PC-3 (cell line): ENCODE measurements around the gene PRKN. TPM values are rescaled to one million over a fixed set of nuclear protein-coding genes. Genes with fewer than 3 reads are reported as not detected.

Experiments used
- ATAC-seq: fragments of 200-7000 bp; cut with Tn5 transposase; 2 replicates; pipeline ENCODE4 v1.9.1; 2020; ENCODE audit warnings: mild to moderate bottlenecking, moderate library complexity
- BruUV-seq: library from RNA; stranded (reverse); fragments of 400-500 nt; replicated peaks from 2 replicates; lab custom pipeline; 2021; lab: Mats Ljungman, UMichigan
- CTCF ChIA-PET: fragments of 300-600 bp; sonication (Branson Sonifier 250); formaldehyde crosslinking; loops from one replicate; lab custom pipeline; 2022; ENCODE audit warnings: antibody characterized with exemption; lab: Charles Lee
- POLR2A ChIA-PET: fragments of 300-600 bp; sonication (Branson Sonifier 250); formaldehyde crosslinking; loops from one replicate; lab custom pipeline; 2022; ENCODE audit warnings: antibody characterized with exemption; ENCODE audit not compliant: unreplicated experiment; lab: Charles Lee
- DNase-seq: peaks from one replicate; pipeline ENCODE4 v3.0.0-alpha.2; 2015
- H2AFZ ChIP-seq: fragments of 300-600 bp; sonication (generic); 2 replicates; pipeline ENCODE4 v1.6.0; 2016; ENCODE audit warnings: antibody characterized with exemption, low read length
- H3F3A ChIP-seq: fragments of 300-600 bp; sonication (generic); one replicate; pipeline ENCODE4 v1.6.0; 2017; ENCODE audit warnings: antibody characterized with exemption, low read length, control low read depth, mild to moderate bottlenecking; ENCODE audit not compliant: unreplicated experiment
- H3K27ac ChIP-seq: fragments of 300-600 bp; sonication (generic); 2 replicates; pipeline ENCODE4 v1.5.1; 2016; ENCODE audit warnings: mild to moderate bottlenecking, low read length
- H3K27me3 ChIP-seq: fragments of 300-600 bp; sonication (generic); 2 replicates; pipeline ENCODE4 v1.6.1; 2016; ENCODE audit warnings: low read length, mixed read lengths
- H3K36me3 ChIP-seq: fragments of 300-600 bp; sonication (generic); 2 replicates; pipeline ENCODE4 v1.6.1; 2016; ENCODE audit warnings: low read depth, mixed run types, low read length, mixed read lengths
- H3K4me1 ChIP-seq: fragments of 300-600 bp; sonication (generic); 2 replicates; pipeline ENCODE4 v1.5.1; 2016; ENCODE audit warnings: low read length; ENCODE audit not compliant: insufficient read depth
- H3K4me2 ChIP-seq: fragments of 300-600 bp; sonication (generic); 2 replicates; pipeline ENCODE4 v1.6.0; 2016; ENCODE audit warnings: low read length
- H3K4me3 ChIP-seq: fragments of 300-600 bp; sonication (generic); 2 replicates; pipeline ENCODE4 v1.5.1; 2016; ENCODE audit warnings: mild to moderate bottlenecking, low read length, mixed read lengths
- H3K79me2 ChIP-seq: fragments of 300-600 bp; sonication (generic); 2 replicates; pipeline ENCODE4 v1.6.1; 2017; ENCODE audit warnings: low read length, mixed read lengths
- H3K9ac ChIP-seq: fragments of 300-600 bp; sonication (generic); 2 replicates; pipeline ENCODE4 v1.6.0; 2016; ENCODE audit warnings: mild to moderate bottlenecking, low read length
- H3K9me2 ChIP-seq: fragments of 300-600 bp; sonication (generic); replicated peaks from 2 replicates; pipeline ENCODE4 v1.6.1; 2016; ENCODE audit warnings: mixed run types, low read length, mixed read lengths
- H3K9me3 ChIP-seq: fragments of 300-600 bp; sonication (generic); 2 replicates; pipeline ENCODE4 v1.6.1; 2016; ENCODE audit warnings: low read length, mixed read lengths
- H4K20me1 ChIP-seq: fragments of 300-600 bp; sonication (generic); 2 replicates; pipeline ENCODE4 v1.6.1; 2016; ENCODE audit warnings: low read length, mixed read lengths
- EZH2 ChIP-seq: fragments of 300-600 bp; sonication (generic); IDR thresholded peaks from one replicate; pipeline ENCODE4 v1.6.1; 2017; ENCODE audit warnings: antibody characterized with exemption, mild to moderate bottlenecking, low read length; ENCODE audit not compliant: unreplicated experiment
- EZH2phosphoT487 ChIP-seq: fragments of 300-600 bp; sonication (generic); IDR thresholded peaks from 2 replicates; pipeline ENCODE4 v1.6.1; 2018; ENCODE audit warnings: mild to moderate bottlenecking, antibody characterized with exemption, low read length, borderline replicate concordance
- intact Hi-C: fragments of 100-400 bp; cut with micrococcal nuclease; formaldehyde crosslinking; loops from 2 replicates; pipeline ENCODE4 v1.9.0; 2023
- total RNA-seq: library from RNA; depleted of rRNA; stranded (reverse); fragments of >200 nt; gene quantifications from 2 replicates; pipeline ENCODE4 v1.2.3, GENCODE V29; 2014
- TF ChIP-seq, protein P1 (sequence below): fragments of 300-600 bp; sonication (generic); conservative IDR thresholded peaks from 2 replicates; pipeline ENCODE4 v1.5.1; 2017; ENCODE audit warnings: antibody characterized with exemption, low read depth, mild to moderate bottlenecking, low read length

Gene PRKN
- total RNA-seq, 1 experiment from 2014 or later = not detected

GRCh38 chr6:162670345-162670744, 57.2 kb downstream of the PRKN start:
- no peak overlapping the region for H2AFZ ChIP-seq
- H3F3A ChIP-seq = no peaks in the 10 kb centered on the region
- no peaks in the 10 kb centered on the region for H3K27me3 ChIP-seq
- POLR2A ChIA-PET = no interaction called here
- no peak overlapping the region for H3K9ac ChIP-seq
- no peak for TF ChIP-seq EZH2phosphoT487
- no peaks in the 10 kb centered on the region for H3K4me1 ChIP-seq
- H3K4me2 ChIP-seq = no peak overlapping the region
- H3K27ac ChIP-seq = no peak overlapping the region
- no peak overlapping the region for H3K4me3 ChIP-seq
- H3K9me3 ChIP-seq = no peaks in the 10 kb centered on the region
- ATAC-seq = no peak
- CTCF ChIA-PET = no interaction called here
- H3K36me3 ChIP-seq = no peaks in the 10 kb centered on the region
- H4K20me1 ChIP-seq = no peaks in the 10 kb centered on the region
- H3K9me2 ChIP-seq = no peaks in the 10 kb centered on the region
- intact Hi-C loops = no loop called here
- no peak for DNase-seq
- no peaks in the 10 kb centered on the region for H3K79me2 ChIP-seq
- no TSS peak for BruUV-seq

DNA sequence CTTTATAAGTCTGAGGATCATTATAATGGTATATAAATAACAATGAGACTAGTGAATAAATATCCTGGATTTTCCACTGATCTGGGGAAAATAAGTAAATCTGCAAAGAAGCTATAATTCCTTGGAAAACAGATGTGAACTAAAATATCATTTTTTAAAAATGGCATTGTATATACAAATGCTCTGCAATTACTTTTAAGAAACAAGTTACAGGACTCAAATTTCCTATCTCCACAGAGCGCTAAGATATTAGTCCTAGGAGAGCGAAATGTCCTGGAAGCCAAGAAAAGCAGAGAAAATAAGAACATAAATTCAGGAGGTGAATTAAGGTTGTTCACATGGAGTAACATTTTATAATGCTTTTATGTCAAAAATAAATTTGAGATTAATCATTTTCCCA, 61.3 kb downstream of the PRKN start:
- BruUV-seq = no TSS peak
- H3K4me2 ChIP-seq = no peak overlapping the region
- H3K4me3 ChIP-seq = no peak overlapping the region
- H3K9ac ChIP-seq = no peak overlapping the region
- ChIA-PET POLR2A (no interaction called here), CTCF (no interaction called here)
- no peaks in the 10 kb centered on the region for H3K9me3 ChIP-seq
- H2AFZ ChIP-seq = no peak overlapping the region
- H3K36me3 ChIP-seq = no peaks in the 10 kb centered on the region
- ATAC-seq (no peak), DNase-seq (no peak)
- H3K27ac ChIP-seq = no peak overlapping the region
- intact Hi-C loops = no loop called here
- no peaks in the 10 kb centered on the region for H3K79me2 ChIP-seq
- no peaks in the 10 kb centered on the region for H3F3A ChIP-seq
- no peaks in the 10 kb centered on the region for H3K4me1 ChIP-seq
- no peak for TF ChIP-seq EZH2phosphoT487
- TF ChIP-seq EZH2 = no peak
- TF ChIP-seq, protein P1, sequence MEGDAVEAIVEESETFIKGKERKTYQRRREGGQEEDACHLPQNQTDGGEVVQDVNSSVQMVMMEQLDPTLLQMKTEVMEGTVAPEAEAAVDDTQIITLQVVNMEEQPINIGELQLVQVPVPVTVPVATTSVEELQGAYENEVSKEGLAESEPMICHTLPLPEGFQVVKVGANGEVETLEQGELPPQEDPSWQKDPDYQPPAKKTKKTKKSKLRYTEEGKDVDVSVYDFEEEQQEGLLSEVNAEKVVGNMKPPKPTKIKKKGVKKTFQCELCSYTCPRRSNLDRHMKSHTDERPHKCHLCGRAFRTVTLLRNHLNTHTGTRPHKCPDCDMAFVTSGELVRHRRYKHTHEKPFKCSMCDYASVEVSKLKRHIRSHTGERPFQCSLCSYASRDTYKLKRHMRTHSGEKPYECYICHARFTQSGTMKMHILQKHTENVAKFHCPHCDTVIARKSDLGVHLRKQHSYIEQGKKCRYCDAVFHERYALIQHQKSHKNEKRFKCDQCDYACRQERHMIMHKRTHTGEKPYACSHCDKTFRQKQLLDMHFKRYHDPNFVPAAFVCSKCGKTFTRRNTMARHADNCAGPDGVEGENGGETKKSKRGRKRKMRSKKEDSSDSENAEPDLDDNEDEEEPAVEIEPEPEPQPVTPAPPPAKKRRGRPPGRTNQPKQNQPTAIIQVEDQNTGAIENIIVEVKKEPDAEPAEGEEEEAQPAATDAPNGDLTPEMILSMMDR = no peak
- H3K9me2 ChIP-seq = no peaks in the 10 kb centered on the region
- no peaks in the 10 kb centered on the region for H3K27me3 ChIP-seq
- H4K20me1 ChIP-seq = no peaks in the 10 kb centered on the region

- intact Hi-C loops = no loop called here
- H3K9ac ChIP-seq = no peak overlapping the region
Observed at GRCh38 chr6:162653808-162654207, 73.8 kb downstream of the PRKN start.

More at GRCh38 chr6:162653808-162654207, 73.8 kb downstream of the PRKN start:
- BruUV-seq = no TSS peak
- Histone ChIP-seq H3K4me3 (no peak overlapping the region), H3K79me2 (no peaks in the 10 kb centered on the region), H3F3A (no peaks in the 10 kb centered on the region), H3K4me2 (no peak overlapping the region), H3K4me1 (no peaks in the 10 kb centered on the region), H2AFZ (no peak overlapping the region), H3K27me3 (no peaks in the 10 kb centered on the region), H3K9me3 (no peaks in the 10 kb centered on the region), H4K20me1 (no peaks in the 10 kb centered on the region), H3K9me2 (no peaks in the 10 kb centered on the region), H3K27ac (no peak overlapping the region), H3K36me3 (no peaks in the 10 kb centered on the region)
- POLR2A ChIA-PET = no interaction called here
- no peak for ATAC-seq
- TF ChIP-seq EZH2phosphoT487 (no peak), EZH2 (no peak)
- TF ChIP-seq, protein P1 = no peak
- DNase-seq = no peak
- CTCF ChIA-PET = no interaction called here
